Activated effector memory CD4-positive, alpha-beta T cell treated with Interleukin-2 at 50 U/mL for 16 hours (primary cell): ENCODE data around the gene FOXP1.

Source experiments
- DNase-seq: peaks from one replicate; pipeline ENCODE4 v3.0.0-alpha.2; 2020

FOXP1 gene

GRCh38 chr3:71421475-71421819 is 162.1 kb downstream of the FOXP1 start:
- DNase-seq, result no peak

- no peak for DNase-seq
These were observed 164.2 kb downstream of the FOXP1 start for GRCh38 chr3:71419369-71419768.

GRCh38 chr3:71417791-71418190 is 165.7 kb downstream of the FOXP1 start:
- DNase-seq, result no peak

- no peak for DNase-seq
These were observed 166.7 kb downstream of the FOXP1 start for GRCh38 chr3:71416876-71417275.

- DNase-seq, result no peak
These were observed 167.8 kb downstream of the FOXP1 start for GRCh38 chr3:71415681-71416122.

- DNase-seq, result no peak
These were observed 169.2 kb downstream of the FOXP1 start for GRCh38 chr3:71414189-71414927.

GRCh38 chr3:71413572-71413971 is 170.0 kb downstream of the FOXP1 start:
- no peak for DNase-seq

GRCh38 chr3:71409352-71409751 is 174.2 kb downstream of the FOXP1 start:
- DNase-seq, result no peak

- no peak for DNase-seq
These were observed 174.6 kb downstream of the FOXP1 start for GRCh38 chr3:71408903-71409302.

- DNase-seq, result no peak
These were observed 175.7 kb downstream of the FOXP1 start for GRCh38 chr3:71407823-71408222.

GRCh38 chr3:71406972-71407810 is 176.3 kb downstream of the FOXP1 start:
- no peak for DNase-seq

GRCh38 chr3:71402911-71403310 is 180.6 kb downstream of the FOXP1 start:
- no peak for DNase-seq

- DNase-seq, result no peak
These were observed 181.2 kb downstream of the FOXP1 start for GRCh38 chr3:71402280-71402679.

- no peak for DNase-seq
These were observed 181.8 kb downstream of the FOXP1 start for GRCh38 chr3:71401695-71402231.

GRCh38 chr3:71400986-71401451 is 182.5 kb downstream of the FOXP1 start:
- DNase-seq, result no peak

GRCh38 chr3:71399478-71399877 is 184.1 kb downstream of the FOXP1 start:
- DNase-seq, result no peak

GRCh38 chr3:71398157-71398836 is 185.2 kb downstream of the FOXP1 start:
- DNase-seq, result no peak

GRCh38 chr3:71397726-71398125 is 185.8 kb downstream of the FOXP1 start:
- no peak for DNase-seq

- DNase-seq, result no peak
These were observed 186.5 kb downstream of the FOXP1 start for GRCh38 chr3:71397046-71397445.

- DNase-seq, result no peak
These were observed 187.4 kb downstream of the FOXP1 start for GRCh38 chr3:71395927-71396695.

GRCh38 chr3:71395470-71395869 is 188.1 kb downstream of the FOXP1 start:
- no peak for DNase-seq

- DNase-seq, result no peak
These were observed 189.8 kb downstream of the FOXP1 start for GRCh38 chr3:71393745-71394144.

GRCh38 chr3:71393093-71393492 is 190.4 kb downstream of the FOXP1 start:
- DNase-seq, result no peak
